HG02571 (cell line): Measurements from ENCODE around the gene TNKS2.

Source experiments
- ATAC-seq: cut with Tn5 transposase; IDR thresholded peaks from one replicate; pipeline ENCODE4 v1.9.1; 2021; ENCODE audit warnings: mild to moderate bottlenecking, moderate library complexity; ENCODE audit not compliant: unreplicated experiment

TNKS2 gene

GRCh38 chr10:91907914-91908336, 109.7 kb downstream of the TNKS2 start:
- no peak for ATAC-seq

GRCh38 chr10:91908337-91909116, 110.3 kb downstream of the TNKS2 start:
- ATAC-seq, result peak; percentile 85

- ATAC-seq, result no peak
Observed at GRCh38 chr10:91909117-91909677, 111.0 kb downstream of the TNKS2 start, which contains the start of gene FGFBP3. FGFBP3 (minus strand) TSS chr10:91909486; CDS start chr10:91908969, 517 bp downstream.

- no peak for ATAC-seq
Observed at GRCh38 chr10:91910467-91910866, 112.2 kb downstream of the TNKS2 start.
